T-helper 2 cell (primary cell): ENCODE results near the gene RAB14.
A peak's percentile ranks its signal among the peaks of the same experiment; 100 is the strongest.
"Not testable (repeated sequence)": the region's sequence is repeated elsewhere in the genome, so short reads cannot be mapped to it uniquely, and the experiment has no call there.

ENCODE experiments used
- DNase-seq, 5 experiments: peaks; one replicate each; pipeline versions ENCODE4 v3.0.0 to v3.0.0-alpha.2; 2012 to 2022

Gene RAB14

GRCh38 chr9:121189006-121189405 lies 12.7 kb downstream of the RAB14 start:
- no peak for DNase-seq

GRCh38 chr9:121187636-121188305 lies 13.9 kb downstream of the RAB14 start:
- DNase-seq = no peak

- DNase-seq = peak in 1 of 5 experiments; percentile 77
These were observed 15.8 kb downstream of the RAB14 start for GRCh38 chr9:121185774-121186403.

GRCh38 chr9:121185178-121185745 lies 16.4 kb downstream of the RAB14 start:
- DNase-seq = peak in 1 of 5 experiments; percentile 60

GRCh38 chr9:121184463-121184862 lies 17.2 kb downstream of the RAB14 start:
- no peak for DNase-seq

GRCh38 chr9:121183666-121184423 lies 17.8 kb downstream of the RAB14 start:
- no peak for DNase-seq

GRCh38 chr9:121182989-121183388 lies 18.7 kb downstream of the RAB14 start:
- no peak for DNase-seq

- DNase-seq = no peak
These were observed 19.4 kb downstream of the RAB14 start for GRCh38 chr9:121182101-121182836.

GRCh38 chr9:121179930-121180681 lies 21.6 kb downstream of the RAB14 start:
- DNase-seq = no peak

- not testable (repeated sequence) for DNase-seq
These were observed 22.3 kb downstream of the RAB14 start for GRCh38 chr9:121179373-121179721.

GRCh38 chr9:121178676-121179372 lies 22.8 kb downstream of the RAB14 start:
- no peak for DNase-seq

- DNase-seq = no peak
These were observed 28.2 kb downstream of the RAB14 start for GRCh38 chr9:121173501-121173900.

- DNase-seq = no peak
These were observed 28.8 kb downstream of the RAB14 start for GRCh38 chr9:121172726-121173487.

GRCh38 chr9:121171236-121171635 lies 30.4 kb downstream of the RAB14 start:
- no peak for DNase-seq

GRCh38 chr9:121169094-121169601 lies 32.5 kb downstream of the RAB14 start:
- peak in 3 of 5 experiments; percentile 2 to 46 (median 39) for DNase-seq

GRCh38 chr9:121168052-121168451 lies 33.6 kb downstream of the RAB14 start:
- DNase-seq = no peak

GRCh38 chr9:121160025-121160424 lies 41.6 kb downstream of the RAB14 start:
- DNase-seq = no peak

- DNase-seq = no peak
These were observed 43.7 kb downstream of the RAB14 start for GRCh38 chr9:121157939-121158338.

GRCh38 chr9:121156263-121156731 lies 45.4 kb downstream of the RAB14 start:
- DNase-seq = peak in 2 of 5 experiments; percentile 11 to 61

- no peak for DNase-seq
These were observed 46.9 kb downstream of the RAB14 start for GRCh38 chr9:121154782-121155181.
